ENCODE measurements around the gene GDPGP1. TPM values are rescaled to one million over a fixed set of nuclear protein-coding genes. Genes with fewer than 3 reads are reported as not detected.
"Not testable (repeated sequence)": the region's sequence is repeated elsewhere in the genome, so short reads cannot be mapped to it uniquely, and the experiment has no call there.

Gene GDPGP1
- total RNA-seq, 4 donors from 2014 or later, result 8.3 to 24.0 (median 19.6) TPM

DNA sequence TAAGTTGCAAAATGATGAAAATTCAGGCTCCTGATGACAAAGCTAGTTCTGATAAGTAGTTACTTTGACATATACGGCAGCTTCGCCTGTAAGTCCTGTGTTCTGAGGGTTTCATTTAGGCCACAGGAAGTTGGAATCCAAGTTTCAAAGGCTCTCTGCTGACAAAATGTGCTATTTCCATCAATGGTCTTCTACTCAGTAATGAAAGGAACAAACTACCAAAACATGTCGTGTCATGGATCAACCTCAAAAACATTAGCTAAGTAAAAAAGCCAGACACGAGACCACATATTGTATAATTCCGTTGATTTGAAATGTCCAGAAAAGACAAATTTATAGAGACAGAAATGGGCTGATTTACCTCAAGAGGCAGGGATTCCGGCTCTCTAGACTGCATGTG, 53.9 kb downstream of the GDPGP1 start:
- TF ChIP-seq, protein P1, sequence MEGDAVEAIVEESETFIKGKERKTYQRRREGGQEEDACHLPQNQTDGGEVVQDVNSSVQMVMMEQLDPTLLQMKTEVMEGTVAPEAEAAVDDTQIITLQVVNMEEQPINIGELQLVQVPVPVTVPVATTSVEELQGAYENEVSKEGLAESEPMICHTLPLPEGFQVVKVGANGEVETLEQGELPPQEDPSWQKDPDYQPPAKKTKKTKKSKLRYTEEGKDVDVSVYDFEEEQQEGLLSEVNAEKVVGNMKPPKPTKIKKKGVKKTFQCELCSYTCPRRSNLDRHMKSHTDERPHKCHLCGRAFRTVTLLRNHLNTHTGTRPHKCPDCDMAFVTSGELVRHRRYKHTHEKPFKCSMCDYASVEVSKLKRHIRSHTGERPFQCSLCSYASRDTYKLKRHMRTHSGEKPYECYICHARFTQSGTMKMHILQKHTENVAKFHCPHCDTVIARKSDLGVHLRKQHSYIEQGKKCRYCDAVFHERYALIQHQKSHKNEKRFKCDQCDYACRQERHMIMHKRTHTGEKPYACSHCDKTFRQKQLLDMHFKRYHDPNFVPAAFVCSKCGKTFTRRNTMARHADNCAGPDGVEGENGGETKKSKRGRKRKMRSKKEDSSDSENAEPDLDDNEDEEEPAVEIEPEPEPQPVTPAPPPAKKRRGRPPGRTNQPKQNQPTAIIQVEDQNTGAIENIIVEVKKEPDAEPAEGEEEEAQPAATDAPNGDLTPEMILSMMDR (IDR thresholded peaks at IDR 0.05), result no peak
- TF ChIP-seq POLR2A (IDR thresholded peaks at IDR 0.05), result no peak
- H3K4me3 ChIP-seq, result no peak overlapping the region
- no peak overlapping the region for H3K27ac ChIP-seq
- H3K9me3 ChIP-seq, result no peaks in the 10 kb centered on the region
- no peaks in the 10 kb centered on the region for H3K36me3 ChIP-seq
- H3K4me1 ChIP-seq, result no peaks in the 10 kb centered on the region
- no peak for DNase-seq
- no peaks in the 10 kb centered on the region for H3K27me3 ChIP-seq

DNA sequence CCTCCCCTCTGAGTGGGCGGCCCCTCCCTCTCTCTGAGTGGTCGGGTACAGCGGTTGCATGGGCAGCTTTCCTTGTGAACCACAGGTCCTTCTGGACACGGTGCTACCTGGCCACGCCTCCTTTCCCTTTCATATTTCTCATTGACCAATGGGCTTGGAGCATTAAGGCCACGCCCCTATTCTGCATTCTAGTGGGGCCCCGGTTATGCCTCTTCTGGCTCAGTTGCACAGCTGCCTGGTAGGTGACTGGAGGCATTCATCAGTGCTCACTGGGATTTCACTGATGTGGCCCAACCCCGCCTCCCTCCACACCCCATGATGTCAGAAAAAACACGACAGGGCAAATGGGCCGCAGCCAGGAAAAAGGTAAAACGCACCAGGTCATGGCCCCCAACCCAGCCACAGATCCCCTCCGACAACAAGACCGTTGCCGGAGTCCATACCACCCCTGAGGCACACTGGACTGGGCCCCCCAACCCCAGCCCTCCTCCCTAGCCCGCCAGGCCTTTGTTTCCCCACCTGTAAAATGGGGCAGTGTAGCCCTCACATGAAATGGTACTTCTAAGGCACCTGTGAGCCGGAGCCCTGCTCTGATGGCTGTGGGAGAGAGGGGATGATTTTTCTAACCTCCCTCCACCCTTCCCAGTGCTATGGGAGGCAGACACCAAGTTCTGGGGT, 57.8 kb downstream of the GDPGP1 start:
- H3K27ac ChIP-seq, result no peak overlapping the region
- no peaks in the 10 kb centered on the region for H3K9me3 ChIP-seq
- TF ChIP-seq POLR2A (IDR thresholded peaks at IDR 0.05), result no peak
- TF ChIP-seq, protein P1 (IDR thresholded peaks at IDR 0.05), result no peak
- no peak overlapping the region for H3K4me3 ChIP-seq
- H3K4me1 ChIP-seq, result peaks cover 0 to 9% (median 2%) of the 10 kb centered on the region in 4 donors
- H3K27me3 ChIP-seq, result no peaks in the 10 kb centered on the region
- DNase-seq, result peak in 1 of 3 donors; percentile 67
- no peaks in the 10 kb centered on the region for H3K36me3 ChIP-seq

DNA sequence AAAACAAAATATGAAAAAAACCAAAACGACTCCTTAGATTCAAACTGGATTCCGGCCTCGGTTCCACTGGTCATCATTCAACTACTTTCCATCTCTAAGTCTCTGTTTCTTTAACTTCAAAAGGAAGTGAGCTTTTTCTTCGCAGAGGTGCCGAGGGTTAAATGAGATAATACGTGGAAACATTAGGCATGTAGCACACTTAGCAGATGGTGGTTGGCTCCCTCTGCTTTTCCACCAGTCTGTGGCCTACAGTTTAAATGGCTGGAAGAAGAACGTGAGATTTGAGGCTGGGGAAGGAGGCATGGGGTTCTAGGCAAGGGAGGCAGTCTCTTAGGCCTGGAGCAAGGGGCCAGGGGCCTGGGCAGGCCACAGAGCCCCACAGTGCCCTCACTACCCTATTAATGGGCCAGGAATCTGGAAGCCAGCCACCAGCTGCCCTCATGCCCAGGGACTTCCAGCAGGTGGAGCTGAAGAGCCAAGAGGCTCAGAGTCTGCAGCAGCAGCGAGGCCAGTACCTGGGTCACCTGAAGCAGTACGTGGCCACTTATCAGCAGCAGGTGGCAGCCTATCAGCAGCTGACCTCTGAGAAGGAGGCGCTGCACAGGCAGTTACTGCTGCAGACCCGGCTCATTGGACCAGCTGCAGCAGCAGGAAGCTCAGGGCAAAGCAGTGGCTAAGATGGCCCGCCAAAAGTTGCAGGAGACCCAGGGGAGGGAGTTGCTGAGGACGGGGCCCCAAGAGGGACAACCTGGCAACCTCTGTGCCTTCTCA, 59.2 kb downstream of the GDPGP1 start:
- Histone ChIP-seq H3K4me3 (peak overlapping the region in 1 of 4 donors; percentile 41), H3K27ac (peak overlapping the region in 2 of 4 donors; percentile 32 to 48)
- H3K36me3 ChIP-seq, H3K27me3 ChIP-seq, H3K4me1 ChIP-seq, H3K9me3 ChIP-seq: not testable (repeated sequence)
- peak; percentile 72 to 95 (median 92) for DNase-seq
- TF ChIP-seq, protein P1 (IDR thresholded peaks at IDR 0.05), result peak; percentile 27 to 96 (median 88)
- TF ChIP-seq POLR2A (IDR thresholded peaks at IDR 0.05), result peak; percentile 64 to 73

DNA sequence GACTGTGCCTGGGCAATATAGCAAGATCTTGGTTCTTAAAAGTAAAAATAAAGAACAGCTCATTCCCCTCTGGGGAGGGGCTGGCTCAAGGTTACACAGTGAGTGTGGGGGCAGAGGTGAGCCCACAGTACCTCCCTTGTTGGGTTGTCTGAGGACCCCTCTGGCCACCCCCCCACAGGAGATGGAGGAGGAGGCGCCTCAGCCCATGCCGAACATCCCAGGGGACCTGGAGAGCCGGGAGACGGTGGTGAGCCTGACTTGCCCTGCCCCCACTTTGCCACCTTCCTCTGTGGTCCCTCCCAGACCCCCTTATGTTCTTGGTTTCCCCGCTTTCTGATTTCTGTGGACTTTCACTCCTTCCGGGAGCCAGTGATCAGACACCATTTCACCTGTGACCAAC, 60.1 kb downstream of the GDPGP1 start:
- Histone ChIP-seq H3K4me1 (peaks cover 0 to 9% (median 2%) of the 10 kb centered on the region in 4 donors), H3K9me3 (no peaks in the 10 kb centered on the region), H3K36me3 (no peaks in the 10 kb centered on the region), H3K27me3 (no peaks in the 10 kb centered on the region), H3K4me3 (peak overlapping the region in 2 of 4 donors; percentile 13 to 41), H3K27ac (no peak overlapping the region)
- DNase-seq, result no peak
- TF ChIP-seq, protein P1 (IDR thresholded peaks at IDR 0.05), result no peak
- TF ChIP-seq POLR2A (IDR thresholded peaks at IDR 0.05), result no peak

DNA sequence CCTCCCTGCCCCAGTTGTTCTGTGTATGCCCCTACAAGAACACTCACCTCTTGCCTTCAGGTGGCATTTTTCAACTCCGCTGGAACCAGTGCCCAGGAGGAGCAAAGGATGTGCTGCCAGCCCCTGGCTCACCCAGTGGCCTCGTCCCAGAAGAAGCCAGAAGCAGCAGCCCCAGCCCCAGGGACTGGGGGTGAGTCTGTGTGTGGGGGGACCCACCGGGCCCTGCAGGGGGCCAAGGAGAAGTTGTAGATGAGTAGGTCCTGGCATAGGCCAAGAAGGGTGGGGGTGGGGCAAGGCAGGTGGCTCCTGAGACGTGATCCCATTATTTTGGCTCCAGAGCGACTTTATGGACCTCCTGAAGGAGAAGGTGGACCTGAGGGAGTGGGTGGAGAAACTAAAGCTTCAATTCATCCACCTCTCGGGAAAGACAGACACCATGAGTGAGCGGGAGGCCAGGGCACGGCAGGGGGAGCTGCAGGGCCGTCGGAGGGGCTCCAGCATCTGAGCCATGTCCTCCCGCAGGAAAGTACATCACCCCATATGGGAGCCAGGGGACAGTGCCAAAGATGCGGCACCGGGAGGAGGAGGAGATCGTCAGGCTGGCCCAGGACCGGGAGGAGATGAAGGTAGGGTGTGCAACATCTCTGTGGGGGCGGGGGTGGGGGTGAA, 60.7 kb downstream of the GDPGP1 start:
- no peak overlapping the region for H3K27ac ChIP-seq
- no peak for DNase-seq
- TF ChIP-seq POLR2A (IDR thresholded peaks at IDR 0.05), result no peak
- TF ChIP-seq, protein P1 (IDR thresholded peaks at IDR 0.05), result no peak

More for the DNA sequence above, 60.7 kb downstream of the GDPGP1 start:
- H3K36me3 ChIP-seq, result no peaks in the 10 kb centered on the region
- H3K4me1 ChIP-seq, result peaks cover 0 to 9% (median 2%) of the 10 kb centered on the region in 4 donors
- H3K27me3 ChIP-seq, result no peaks in the 10 kb centered on the region
- peak overlapping the region in 2 of 4 donors; percentile 13 to 41 for H3K4me3 ChIP-seq
- no peaks in the 10 kb centered on the region for H3K9me3 ChIP-seq
